H9 (cell line): Measurements from ENCODE around the gene ZNF385B. TPM values are rescaled to one million over a fixed set of nuclear protein-coding genes. Genes with fewer than 3 reads are reported as not detected.

Source experiments
- DNase-seq: peaks from one replicate; pipeline ENCODE4 v3.0.0-alpha.2; 2017
- H2AFZ ChIP-seq: one replicate; pipeline ENCODE4 v1.6.1; 2013; ENCODE audit warnings: mild to moderate bottlenecking, low read length, control low read depth, moderate library complexity
- H2AK5ac ChIP-seq: 2 replicates; pipeline ENCODE4 v1.6.1; 2013; ENCODE audit warnings: low read length, control low read depth, mixed read lengths; ENCODE audit not compliant: insufficient read length
- H2BK120ac ChIP-seq: one replicate; pipeline ENCODE4 v1.6.1; 2013; ENCODE audit warnings: low read depth, mild to moderate bottlenecking, low read length, control low read depth, inconsistent platforms; ENCODE audit not compliant: poor library complexity, severe bottlenecking
- H2BK12ac ChIP-seq: 2 replicates; pipeline ENCODE4 v1.6.1; 2013; ENCODE audit warnings: low read length, control low read depth, mixed read lengths, low read depth; ENCODE audit not compliant: insufficient read length
- H2BK15ac ChIP-seq: 2 replicates; pipeline ENCODE4 v1.6.1; 2013; ENCODE audit warnings: low read depth, low read length, control low read depth
- H2BK20ac ChIP-seq: one replicate; pipeline ENCODE4 v1.6.1; 2013; ENCODE audit warnings: low read depth, mild to moderate bottlenecking, low read length, control low read depth, inconsistent platforms; ENCODE audit not compliant: poor library complexity, severe bottlenecking
- H2BK5ac ChIP-seq: 2 replicates; pipeline ENCODE4 v1.6.1; 2013; ENCODE audit warnings: low read length, control low read depth, mixed read lengths; ENCODE audit not compliant: insufficient read length
- H3K14ac ChIP-seq: 2 replicates; pipeline ENCODE4 v1.6.1; 2013; ENCODE audit warnings: low read length, control low read depth; ENCODE audit not compliant: insufficient read depth
- H3K18ac ChIP-seq: 2 replicates; pipeline ENCODE4 v1.6.1; 2013; ENCODE audit warnings: low read depth, mild to moderate bottlenecking, mixed read lengths, low read length, control low read depth; ENCODE audit not compliant: insufficient read length
- H3K23ac ChIP-seq: 2 replicates; pipeline ENCODE4 v1.6.1; 2013; ENCODE audit warnings: low read length, control low read depth, mixed read lengths, low read depth; ENCODE audit not compliant: insufficient read length
- H3K23me2 ChIP-seq: 2 replicates; pipeline ENCODE4 v1.6.1; 2013; ENCODE audit warnings: low read depth, mild to moderate bottlenecking, mixed read lengths, low read length, control low read depth; ENCODE audit not compliant: insufficient read length, poor library complexity, severe bottlenecking
- H3K27ac ChIP-seq: 2 replicates; pipeline ENCODE4 v1.5.1; 2013; ENCODE audit warnings: low read length, control low read depth, mixed read lengths, low read depth; ENCODE audit not compliant: insufficient read length
- H3K27me3 ChIP-seq: 2 replicates; pipeline ENCODE4 v1.6.1; 2013; ENCODE audit warnings: low read length, control low read depth, inconsistent platforms; ENCODE audit not compliant: insufficient read depth
- H3K4ac ChIP-seq: 2 replicates; pipeline ENCODE4 v1.6.1; 2013; ENCODE audit warnings: low read depth, mild to moderate bottlenecking, control low read depth, inconsistent platforms, low read length, moderate library complexity
- H3K4me1 ChIP-seq: 2 replicates; pipeline ENCODE4 v1.6.1; 2013; ENCODE audit warnings: low read length, control low read depth, inconsistent platforms; ENCODE audit not compliant: insufficient read depth
- H3K4me2 ChIP-seq: 2 replicates; pipeline ENCODE4 v1.6.1; 2013; ENCODE audit warnings: low read length, control low read depth, mixed read lengths; ENCODE audit not compliant: insufficient read length, insufficient read depth
- H3K56ac ChIP-seq: 2 replicates; pipeline ENCODE4 v1.6.1; 2013; ENCODE audit warnings: low read depth, mild to moderate bottlenecking, mixed read lengths, low read length, control low read depth; ENCODE audit not compliant: insufficient read length
- H3K79me1 ChIP-seq: 2 replicates; pipeline ENCODE4 v1.6.1; 2013; ENCODE audit warnings: low read depth, mild to moderate bottlenecking, moderate library complexity, low read length, control low read depth, inconsistent platforms; ENCODE audit not compliant: insufficient read depth, poor library complexity, severe bottlenecking
- H3K79me2 ChIP-seq: 2 replicates; pipeline ENCODE4 v1.6.1; 2013; ENCODE audit warnings: low read length, control low read depth, inconsistent platforms; ENCODE audit not compliant: insufficient read depth
- H3K9ac ChIP-seq: 2 replicates; pipeline ENCODE4 v1.6.1; 2013; ENCODE audit warnings: low read length, control low read depth, mixed read lengths; ENCODE audit not compliant: insufficient read length; ENCODE audit errors: extremely low read depth
- H3K9me3 ChIP-seq: one replicate; pipeline ENCODE4 v1.6.1; 2013; ENCODE audit warnings: low read depth, low read length, inconsistent platforms; ENCODE audit not compliant: control insufficient read depth
- H3T11ph ChIP-seq: one replicate; pipeline ENCODE4 v1.6.1; 2013; ENCODE audit warnings: mild to moderate bottlenecking, low read length, control low read depth, inconsistent platforms
- H4K20me1 ChIP-seq: one replicate; pipeline ENCODE4 v1.6.1; 2013; ENCODE audit not compliant: control insufficient read depth, insufficient read length, insufficient read depth
- H4K5ac ChIP-seq: 2 replicates; pipeline ENCODE4 v1.6.1; 2013; ENCODE audit warnings: low read depth, mild to moderate bottlenecking, mixed read lengths, low read length, control low read depth; ENCODE audit not compliant: insufficient read length
- H4K8ac ChIP-seq: replicated peaks from 2 replicates; pipeline ENCODE4 v1.6.1; 2013; ENCODE audit warnings: low read length, control low read depth, mixed read lengths, low read depth; ENCODE audit not compliant: insufficient read length
- H4K91ac ChIP-seq: 2 replicates; pipeline ENCODE4 v1.6.1; 2013; ENCODE audit warnings: low read depth, mild to moderate bottlenecking, moderate library complexity, mixed read lengths, low read length, control low read depth; ENCODE audit not compliant: insufficient read length
- H3K27ac Mint-ChIP-seq, 3 experiments: 2 replicates in 2 of 3; 3 replicates in 1 of 3; pipeline ENCODE4 v1.8.0; 2020 to 2021; ENCODE audit warnings: mixed read lengths in 3 of 3, mild to moderate bottlenecking in 1 of 3, moderate library complexity in 1 of 3
- H3K27me3 Mint-ChIP-seq: 2 replicates; pipeline ENCODE4 v1.8.0; 2021; ENCODE audit warnings: low read depth, mild to moderate bottlenecking, moderate library complexity, mixed read lengths
- H3K36me3 Mint-ChIP-seq, 3 experiments: 2 replicates in 2 of 3; 3 replicates in 1 of 3; pipeline ENCODE4 v1.8.0; 2020 to 2021; ENCODE audit warnings: low read depth in 3 of 3, mixed read lengths in 3 of 3; ENCODE audit not compliant: insufficient read depth in 1 of 3
- H3K4me1 Mint-ChIP-seq, 2 experiments: 2 replicates each; pipeline ENCODE4 v1.8.0; 2020; ENCODE audit warnings: mixed read lengths in 2 of 2
- H3K4me3 Mint-ChIP-seq, 2 experiments: 2 replicates in 1 of 2; 3 replicates in 1 of 2; pipeline ENCODE4 v1.8.0; 2020 to 2021; ENCODE audit warnings: mild to moderate bottlenecking in 2 of 2, mixed read lengths in 2 of 2, moderate library complexity in 1 of 2
- H3K9me3 Mint-ChIP-seq, 2 experiments: 2 replicates in 1 of 2; 3 replicates in 1 of 2; pipeline ENCODE4 v1.8.0; 2020; ENCODE audit warnings: mild to moderate bottlenecking in 2 of 2, mixed read lengths in 2 of 2, moderate library complexity in 1 of 2
- WGBS: extraction: QIAGEN DNeasy Blood & Tissue Kit; methylation state at CpG from one replicate; pipeline ENCODE4 v1.1.7; 2013; ENCODE audit warnings: missing lambda C conversion rate, low lambda C conversion rate, mixed read lengths; ENCODE audit not compliant: insufficient read length; ENCODE audit errors: extremely low coverage; 5-methylcytosine and 5-hydroxymethylcytosine counted together
- total RNA-seq: library from RNA; stranded (reverse); gene quantifications from 2 replicates; pipeline ENCODE4 v1.2.1, GENCODE V29; 2021
- TF ChIP-seq, protein P1 (sequence below): fragments of 200-600 bp; sonication (generic); conservative IDR thresholded peaks from 3 replicates; pipeline ENCODE4 v1.8.0; 2021; ENCODE audit warnings: antibody characterized with exemption, mild to moderate bottlenecking

The ZNF385B gene
- total RNA-seq, 1 experiment from 2014 or later = 2.1 TPM

DNA sequence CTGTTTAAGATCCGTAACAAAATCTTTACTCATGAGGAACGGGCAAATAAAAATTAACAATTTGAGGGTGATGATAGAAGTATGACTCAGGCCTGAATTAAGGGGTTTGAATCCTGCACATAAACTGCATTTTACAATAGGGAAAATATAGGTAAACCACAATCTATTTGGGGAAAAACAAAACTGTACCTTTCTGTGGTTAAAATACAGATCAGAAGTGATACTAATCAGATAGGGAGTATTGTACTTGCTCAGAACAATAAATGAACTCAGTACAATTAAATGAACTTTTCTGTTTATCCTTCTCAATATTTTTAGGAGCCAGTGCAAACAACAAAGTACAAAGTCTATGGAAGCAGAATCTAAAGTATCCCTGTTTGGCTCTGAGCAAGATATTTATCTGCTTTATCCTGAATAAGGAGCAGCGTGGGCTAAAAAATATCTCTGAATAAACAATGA lies 287.3 kb downstream of the ZNF385B start:
- no peak overlapping the region for H3K4me2 ChIP-seq
- no peaks in the 10 kb centered on the region for H3K27me3 ChIP-seq
- H4K8ac ChIP-seq = no peak overlapping the region
- H3K23me2 ChIP-seq = no peaks in the 10 kb centered on the region
- no peaks in the 10 kb centered on the region for H3K9me3 ChIP-seq
- H4K91ac ChIP-seq = no peak overlapping the region
- H3K4me1 ChIP-seq = no peaks in the 10 kb centered on the region
- H3K56ac ChIP-seq = no peak overlapping the region
- DNase-seq = no peak
- H2BK20ac ChIP-seq = no peak overlapping the region
- H3K23ac ChIP-seq = no peak overlapping the region
- WGBS = no CpG with 5 or more reads among the region's 3 CpGs
- no peak overlapping the region for H3K14ac ChIP-seq
- TF ChIP-seq, protein P1, sequence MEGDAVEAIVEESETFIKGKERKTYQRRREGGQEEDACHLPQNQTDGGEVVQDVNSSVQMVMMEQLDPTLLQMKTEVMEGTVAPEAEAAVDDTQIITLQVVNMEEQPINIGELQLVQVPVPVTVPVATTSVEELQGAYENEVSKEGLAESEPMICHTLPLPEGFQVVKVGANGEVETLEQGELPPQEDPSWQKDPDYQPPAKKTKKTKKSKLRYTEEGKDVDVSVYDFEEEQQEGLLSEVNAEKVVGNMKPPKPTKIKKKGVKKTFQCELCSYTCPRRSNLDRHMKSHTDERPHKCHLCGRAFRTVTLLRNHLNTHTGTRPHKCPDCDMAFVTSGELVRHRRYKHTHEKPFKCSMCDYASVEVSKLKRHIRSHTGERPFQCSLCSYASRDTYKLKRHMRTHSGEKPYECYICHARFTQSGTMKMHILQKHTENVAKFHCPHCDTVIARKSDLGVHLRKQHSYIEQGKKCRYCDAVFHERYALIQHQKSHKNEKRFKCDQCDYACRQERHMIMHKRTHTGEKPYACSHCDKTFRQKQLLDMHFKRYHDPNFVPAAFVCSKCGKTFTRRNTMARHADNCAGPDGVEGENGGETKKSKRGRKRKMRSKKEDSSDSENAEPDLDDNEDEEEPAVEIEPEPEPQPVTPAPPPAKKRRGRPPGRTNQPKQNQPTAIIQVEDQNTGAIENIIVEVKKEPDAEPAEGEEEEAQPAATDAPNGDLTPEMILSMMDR = no peak
- no peak overlapping the region for H3K18ac ChIP-seq
- H4K20me1 ChIP-seq = no peaks in the 10 kb centered on the region
- Mint-ChIP-seq H3K4me1 (peaks cover 3 to 8% of the 10 kb centered on the region in 2 experiments; a peak in 1 of 4 replicates), H3K27ac (no peak overlapping the region), H3K27me3 (no peaks in the 10 kb centered on the region), H3K36me3 (no peaks in the 10 kb centered on the region), H3K9me3 (no peaks in the 10 kb centered on the region; a peak in 1 of 5 replicates), H3K4me3 (no peak overlapping the region)
- H2AFZ ChIP-seq = no peak overlapping the region
- H4K5ac ChIP-seq = no peak overlapping the region
- H2BK12ac ChIP-seq = no peak overlapping the region
- no peak overlapping the region for H3K9ac ChIP-seq
- H2AK5ac ChIP-seq = no peak overlapping the region
- H3T11ph ChIP-seq = no peak overlapping the region
- H2BK15ac ChIP-seq = no peak overlapping the region
- H3K27ac ChIP-seq = no peak overlapping the region
- H3K4ac ChIP-seq = no peak overlapping the region
- H3K79me2 ChIP-seq = no peaks in the 10 kb centered on the region
- H3K79me1 ChIP-seq = no peaks in the 10 kb centered on the region
- H2BK5ac ChIP-seq = no peak overlapping the region
- no peak overlapping the region for H2BK120ac ChIP-seq
